ENCODE results near the gene ZNF488.

DNA sequence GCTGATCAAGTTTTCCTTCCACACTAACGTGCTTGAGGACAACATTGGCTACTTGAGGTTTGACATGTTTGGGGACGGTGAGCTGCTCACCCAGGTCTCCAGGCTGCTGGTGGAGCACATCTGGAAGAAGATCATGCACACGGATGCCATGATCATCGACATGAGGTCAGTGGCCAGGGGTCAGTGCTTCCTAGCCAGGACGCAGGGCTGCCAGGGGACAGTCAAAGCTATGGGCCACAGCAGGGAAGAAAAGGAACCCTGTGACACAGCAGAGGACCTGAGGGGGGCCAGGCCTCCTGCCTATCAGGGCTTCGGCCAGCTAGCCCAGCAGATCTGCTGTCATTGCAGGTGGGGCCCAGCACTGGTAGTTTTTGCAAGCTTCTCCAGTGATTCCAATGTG is 30.7 kb downstream of the ZNF488 start:
- TF ChIP-seq, protein P1, sequence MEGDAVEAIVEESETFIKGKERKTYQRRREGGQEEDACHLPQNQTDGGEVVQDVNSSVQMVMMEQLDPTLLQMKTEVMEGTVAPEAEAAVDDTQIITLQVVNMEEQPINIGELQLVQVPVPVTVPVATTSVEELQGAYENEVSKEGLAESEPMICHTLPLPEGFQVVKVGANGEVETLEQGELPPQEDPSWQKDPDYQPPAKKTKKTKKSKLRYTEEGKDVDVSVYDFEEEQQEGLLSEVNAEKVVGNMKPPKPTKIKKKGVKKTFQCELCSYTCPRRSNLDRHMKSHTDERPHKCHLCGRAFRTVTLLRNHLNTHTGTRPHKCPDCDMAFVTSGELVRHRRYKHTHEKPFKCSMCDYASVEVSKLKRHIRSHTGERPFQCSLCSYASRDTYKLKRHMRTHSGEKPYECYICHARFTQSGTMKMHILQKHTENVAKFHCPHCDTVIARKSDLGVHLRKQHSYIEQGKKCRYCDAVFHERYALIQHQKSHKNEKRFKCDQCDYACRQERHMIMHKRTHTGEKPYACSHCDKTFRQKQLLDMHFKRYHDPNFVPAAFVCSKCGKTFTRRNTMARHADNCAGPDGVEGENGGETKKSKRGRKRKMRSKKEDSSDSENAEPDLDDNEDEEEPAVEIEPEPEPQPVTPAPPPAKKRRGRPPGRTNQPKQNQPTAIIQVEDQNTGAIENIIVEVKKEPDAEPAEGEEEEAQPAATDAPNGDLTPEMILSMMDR (IDR thresholded peaks at IDR 0.05) = no peak
- no peak for TF ChIP-seq POLR2A (IDR thresholded peaks at IDR 0.05)
- no peak for TF ChIP-seq POLR2AphosphoS5 (IDR thresholded peaks at IDR 0.05)
- no peak for TF ChIP-seq EP300 (IDR thresholded peaks at IDR 0.05)

Data from suprapubic skin (tissue), 4 donors.